Measurements from ENCODE around the gene RRP1B. TPM values are rescaled to one million over a fixed set of nuclear protein-coding genes. Genes with fewer than 3 reads are reported as not detected.

The RRP1B gene
- total and polyA plus RNA-seq, 2 of the 13 experiments (the other 11 are each of a cell fraction or from before 2014, with no cell fraction given) = 16.3 to 46.2 TPM

- ATAC-seq (no peak), FAIRE-seq (no peak), DNase-seq (ENCODE audit: low spot score) (no peak)
- H3K9ac ChIP-seq (ENCODE audit: insufficient read depth, low read depth, low read length) = no peak overlapping the region
- in situ Hi-C loops (cut with HindIII; ENCODE audit: extremely low pct_ligation_motif_present, low pct_unique_long_range_greater_than_20kb) = no loop called here
- 97% methylated on average over 6 of the region's 6 CpGs for WGBS (ENCODE audit: low lambda C conversion rate)
- H3K27ac ChIP-seq (ENCODE audit: extremely low read length, insufficient read depth, low read length) = no peak overlapping the region
- H3K27me3 ChIP-seq (ENCODE audit: control insufficient read depth in 1 of 2, insufficient read depth in 2 of 2, low read length in 2 of 2) = no peaks in the 10 kb centered on the region
- POLR2A ChIA-PET = no interaction called here
- H3K79me2 ChIP-seq (ENCODE audit: insufficient read depth, low read length) = no peaks in the 10 kb centered on the region
- CTCF ChIA-PET (ENCODE audit: low intra/inter-chr PET ratio, low total read pairs) = no interaction called here
- TF ChIP-seq TRAFD1 (CRISPR knock-in tag; IDR thresholded peaks at IDR 0.05; ENCODE audit: borderline replicate concordance) = no peak
- TF ChIP-seq ZSCAN30 (CRISPR knock-in tag; IDR thresholded peaks at IDR 0.05) = no peak
- TF ChIP-seq ZNF430 (CRISPR knock-in tag; IDR thresholded peaks at IDR 0.05) = no peak
- no peak for TF ChIP-seq PREB (CRISPR knock-in tag; IDR thresholded peaks at IDR 0.05)
- TF ChIP-seq HOXA3 (CRISPR knock-in tag; IDR thresholded peaks at IDR 0.05) = no peak
- TF ChIP-seq PHB2 (IDR thresholded peaks at IDR 0.05; ENCODE audit: partially characterized antibody) = no peak
- no peak for TF ChIP-seq ZNF446 (CRISPR knock-in tag; IDR thresholded peaks at IDR 0.05)
- TF ChIP-seq ZNF207 (IDR thresholded peaks at IDR 0.05; ENCODE audit: borderline replicate concordance) = no peak
- TF ChIP-seq RORA (CRISPR knock-in tag; IDR thresholded peaks at IDR 0.05) = no peak
- no peaks in the 10 kb centered on the region for H3K36me3 ChIP-seq (replicated peaks in 1 of 2; ENCODE audit: control insufficient read depth in 1 of 2, insufficient read depth in 2 of 2, low read length in 2 of 2)
- H3K9me3 ChIP-seq (ENCODE audit: low read length) = no peaks in the 10 kb centered on the region
- intact Hi-C loops (cut with micrococcal nuclease; ENCODE audit: unreplicated experiment) = no loop called here
- H3K4me2 ChIP-seq (ENCODE audit: low read depth, low read length) = no peak overlapping the region
- peaks cover under 1% of the 10 kb centered on the region; the same call in 1 of the 2 replicates for H3K4me1 ChIP-seq (ENCODE audit: insufficient read depth, low read length)
- H2AFZ ChIP-seq (ENCODE audit: low read length) = no peak overlapping the region
- H3K4me3 ChIP-seq (replicated peaks in 1 of 3; ENCODE audit: insufficient read depth in 1 of 3, low read depth in 2 of 3, low read length in 3 of 3) = no peak overlapping the region
- no peaks in the 10 kb centered on the region for H4K20me1 ChIP-seq (ENCODE audit: insufficient read depth, low read length)
- BruUV-seq (replicated peaks) = no TSS peak
Observed at GRCh38 chr21:43653626-43654025, 5.7 kb upstream of the RRP1B start.
